Chondrocyte (in vitro differentiated cells): ENCODE results near the gene SLC9A9. TPM values are rescaled to one million over a fixed set of nuclear protein-coding genes. Genes with fewer than 3 reads are reported as not detected.
"Not testable (repeated sequence)": the region's sequence is repeated elsewhere in the genome, so short reads cannot be mapped to it uniquely, and the experiment has no call there.

Source experiments
- DNase-seq: peaks from one replicate; pipeline ENCODE4 v3.0.0; 2021; ENCODE audit warnings: mixed read lengths, low spot score
- H3K27ac Mint-ChIP-seq: one replicate; pipeline ENCODE4 v1.8.0; 2021; ENCODE audit warnings: mild to moderate bottlenecking, moderate library complexity, mixed read lengths; ENCODE audit not compliant: unreplicated experiment
- H3K27me3 Mint-ChIP-seq: 2 replicates; pipeline ENCODE4 v1.8.0; 2021; ENCODE audit warnings: low read depth, mixed read lengths
- H3K36me3 Mint-ChIP-seq: 2 replicates; pipeline ENCODE4 v1.8.0; 2021; ENCODE audit warnings: low read depth, mixed read lengths
- H3K4me1 Mint-ChIP-seq: 2 replicates; pipeline ENCODE4 v1.8.0; 2021; ENCODE audit warnings: low read depth, mild to moderate bottlenecking, mixed read lengths
- H3K4me3 Mint-ChIP-seq: one replicate; pipeline ENCODE4 v1.8.0; 2021; ENCODE audit warnings: mild to moderate bottlenecking, moderate library complexity, mixed read lengths; ENCODE audit not compliant: unreplicated experiment
- H3K9me3 Mint-ChIP-seq: 2 replicates; pipeline ENCODE4 v1.8.0; 2021; ENCODE audit warnings: low read depth, mixed read lengths
- CTCF ChIP-seq: fragments of 200-600 bp; sonication (generic); IDR thresholded peaks from 2 replicates; pipeline ENCODE4 v1.5.0; 2021; ENCODE audit warnings: antibody characterized with exemption, mild to moderate bottlenecking, moderate library complexity
- total RNA-seq: library from RNA; stranded (reverse); gene quantifications from 3 replicates; pipeline ENCODE4 v1.2.1, GENCODE V29; 2021

SLC9A9 gene
- total RNA-seq, 1 donor from 2014 or later: 2.6 TPM

GRCh38 chr3:143875546-143875945 lies 27.3 kb upstream of the SLC9A9 start:
- no peak overlapping the region for H3K4me3 Mint-ChIP-seq
- H3K27ac Mint-ChIP-seq: no peak overlapping the region
- H3K9me3 Mint-ChIP-seq: peaks cover 2% of the 10 kb centered on the region

GRCh38 chr3:143873553-143873952 lies 25.3 kb upstream of the SLC9A9 start:
- not testable (repeated sequence) for H3K9me3 Mint-ChIP-seq, H3K36me3 Mint-ChIP-seq, DNase-seq, H3K4me1 Mint-ChIP-seq, H3K27ac Mint-ChIP-seq, H3K27me3 Mint-ChIP-seq, H3K4me3 Mint-ChIP-seq

More at GRCh38 chr3:143875546-143875945, 27.3 kb upstream of the SLC9A9 start:
- H3K36me3 Mint-ChIP-seq: no peaks in the 10 kb centered on the region
- no peaks in the 10 kb centered on the region for H3K27me3 Mint-ChIP-seq
- no peak for TF ChIP-seq CTCF
- DNase-seq: no peak
- H3K4me1 Mint-ChIP-seq: no peaks in the 10 kb centered on the region

GRCh38 chr3:143865302-143865701 lies 17.0 kb upstream of the SLC9A9 start:
- peaks cover 12% of the 10 kb centered on the region for H3K27me3 Mint-ChIP-seq
- DNase-seq: no peak
- no peak for TF ChIP-seq CTCF
- no peaks in the 10 kb centered on the region for H3K9me3 Mint-ChIP-seq
- no peak overlapping the region for H3K27ac Mint-ChIP-seq
- no peak overlapping the region for H3K4me3 Mint-ChIP-seq
- no peaks in the 10 kb centered on the region for H3K36me3 Mint-ChIP-seq
- no peaks in the 10 kb centered on the region for H3K4me1 Mint-ChIP-seq

- H3K36me3 Mint-ChIP-seq: no peaks in the 10 kb centered on the region
- no peaks in the 10 kb centered on the region for H3K4me1 Mint-ChIP-seq
- peaks cover 11% of the 10 kb centered on the region for H3K9me3 Mint-ChIP-seq
- no peak overlapping the region for H3K27ac Mint-ChIP-seq
- TF ChIP-seq CTCF: no peak
- H3K27me3 Mint-ChIP-seq: peaks cover 18% of the 10 kb centered on the region
- no peak overlapping the region for H3K4me3 Mint-ChIP-seq
- DNase-seq: no peak
Observed at GRCh38 chr3:143859465-143860203, 11.4 kb upstream of the SLC9A9 start.

- Mint-ChIP-seq H3K27ac (no peak overlapping the region), H3K4me3 (no peak overlapping the region), H3K9me3 (peaks cover 11% of the 10 kb centered on the region), H3K4me1 (no peaks in the 10 kb centered on the region), H3K36me3 (no peaks in the 10 kb centered on the region), H3K27me3 (peaks cover 16% of the 10 kb centered on the region)
- TF ChIP-seq CTCF: no peak
- DNase-seq: no peak
Observed at GRCh38 chr3:143856252-143856970, 8.1 kb upstream of the SLC9A9 start.
